Fibroblast of lung (primary cell): ENCODE measurements around the gene TLCD3B. TPM values are rescaled to one million over a fixed set of nuclear protein-coding genes. Genes with fewer than 3 reads are reported as not detected.

Experiments used
- DNase-seq, 2 donors: peaks; one replicate each; pipeline versions ENCODE4 v3.0.0 to v3.0.0-alpha.2; 2010; ENCODE audit warnings: low read depth in 2 of 2
- H2AFZ ChIP-seq: 2 replicates; pipeline ENCODE4 v1.5.1; 2012; ENCODE audit warnings: low read length, control low read depth, inconsistent platforms
- H3K27ac ChIP-seq: 2 replicates; pipeline ENCODE4 v1.5.1; 2011; ENCODE audit warnings: low read length, control low read depth; ENCODE audit not compliant: insufficient read depth
- H3K27me3 ChIP-seq: 2 replicates; pipeline ENCODE4 v1.5.1; 2011; ENCODE audit warnings: mild to moderate bottlenecking, low read length; ENCODE audit not compliant: control insufficient read depth, insufficient read depth
- H3K36me3 ChIP-seq: 2 replicates; pipeline ENCODE4 v1.5.1; 2011; ENCODE audit warnings: low read length; ENCODE audit not compliant: control insufficient read depth, insufficient read depth
- H3K4me1 ChIP-seq: 2 replicates; pipeline ENCODE4 v1.5.1; 2011; ENCODE audit warnings: low read length; ENCODE audit not compliant: control insufficient read depth, insufficient read depth; ENCODE audit errors: extremely low read depth
- H3K4me2 ChIP-seq: 2 replicates; pipeline ENCODE4 v1.5.1; 2011; ENCODE audit warnings: low read length, control low read depth; ENCODE audit not compliant: insufficient read depth; ENCODE audit errors: extremely low read depth
- H3K4me3 ChIP-seq, 4 experiments: fragments of 200-600 bp in 1 of 4; sonication (generic) in 1 of 4; replicated peaks in 1 of 4; 2 replicates each; pipeline ENCODE4 v1.5.1; 2011 to 2016; ENCODE audit warnings: low read length in 4 of 4, low read depth in 3 of 4, mild to moderate bottlenecking in 3 of 4, control low read depth in 2 of 4, inconsistent platforms in 1 of 4, mixed read lengths in 1 of 4; ENCODE audit not compliant: insufficient read depth in 1 of 4; ENCODE audit errors: control extremely low read depth in 1 of 4
- H3K79me2 ChIP-seq: 2 replicates; pipeline ENCODE4 v1.5.1; 2012; ENCODE audit warnings: mild to moderate bottlenecking, low read length, inconsistent platforms; ENCODE audit not compliant: control insufficient read depth, insufficient read depth
- H3K9ac ChIP-seq: 2 replicates; pipeline ENCODE4 v1.5.1; 2011; ENCODE audit warnings: mild to moderate bottlenecking, low read length, control low read depth; ENCODE audit not compliant: insufficient read depth
- H3K9me3 ChIP-seq: 2 replicates; pipeline ENCODE4 v1.5.1; 2012; ENCODE audit warnings: low read depth, low read length; ENCODE audit not compliant: control insufficient read depth, insufficient read depth
- H4K20me1 ChIP-seq: 2 replicates; pipeline ENCODE4 v1.5.1; 2011; ENCODE audit warnings: low read length; ENCODE audit not compliant: control insufficient read depth, insufficient read depth; ENCODE audit errors: extremely low read depth
- CTCF ChIP-seq, 2 donors: IDR thresholded peaks in 1 of 2; conservative IDR thresholded peaks in 1 of 2; 1 replicate in 1 of 2; 2 replicates in 1 of 2; pipeline ENCODE4 v1.5.1; 2011 to 2012; ENCODE audit warnings: low read length in 2 of 2, control low read depth in 1 of 2, inconsistent platforms in 1 of 2, low read depth in 1 of 2, mild to moderate bottlenecking in 1 of 2
- EZH2 ChIP-seq: IDR thresholded peaks from 2 replicates; pipeline ENCODE4 v1.5.1; 2012; ENCODE audit warnings: low read length, control low read depth, mild to moderate bottlenecking; ENCODE audit errors: missing control alignments
- polyA plus RNA-seq, 2 donors: library from polyadenylated mRNA; depleted of rRNA in 1 of 2; stranded (reverse) in 1 of 2; unstranded in 1 of 2; fragments of >200 nt; gene quantifications; 2 replicates each; pipeline ENCODE4 v1.2.1, GENCODE V29; 2011 to 2012; ENCODE audit warnings: missing spikeins in 1 of 2
- total RNA-seq: library from RNA; depleted of rRNA; stranded (reverse); fragments of >200 nt; gene quantifications from 2 replicates; pipeline ENCODE4 v1.2.1, GENCODE V29; 2014

TLCD3B gene
- total and polyA plus RNA-seq, 2 donors (not counting 1 experiment from before 2014, with no cell fraction given): not detected

GRCh38 chr16:29975134-29975538 is 55.9 kb downstream of the TLCD3B start:
- Histone ChIP-seq H3K27me3 (no peaks in the 10 kb centered on the region), H3K4me2 (peak overlapping the region; percentile 95), H3K36me3 (peaks cover 18% of the 10 kb centered on the region), H3K9me3 (no peaks in the 10 kb centered on the region), H3K4me1 (peaks cover 9% of the 10 kb centered on the region), H3K4me3 (peak overlapping the region; percentile 89 to 98 (median 96)), H3K9ac (no peak overlapping the region), H3K79me2 (peaks cover 48% of the 10 kb centered on the region), H4K20me1 (peaks cover 3% of the 10 kb centered on the region), H3K27ac (peak overlapping the region; percentile 83), H2AFZ (no peak overlapping the region)
- no peak for TF ChIP-seq CTCF (conservative IDR thresholded peaks at IDR 0.05 in 1 of 2, IDR thresholded peaks at IDR 0.05 in 1 of 2; ENCODE audit: low read depth in 1 of 2, low read length in 2 of 2)
- no peak for TF ChIP-seq EZH2
- DNase-seq: no peak

Other genes with a start within 250 kb of the TLCD3B start
- 4.4 and 17.7 TPM in 2 replicates for gene KIF22, start 240.5 kb downstream of the TLCD3B start, total RNA-seq
- 12.3 and 43.3 TPM in 2 replicates for gene KIF22, start 240.5 kb downstream of the TLCD3B start, polyA plus RNA-seq
- 131 and 136 TPM in 2 replicates for gene MAZ, start 224.7 kb downstream of the TLCD3B start, total RNA-seq
- gene MAZ, start 224.7 kb downstream of the TLCD3B start, polyA plus RNA-seq: 68.1 and 96.6 TPM in 2 replicates
- 2.1 TPM in 2 replicates for gene PRRT2, start 219.1 kb downstream of the TLCD3B start, total RNA-seq
- 1.3 and 2.9 TPM in 2 replicates for gene PRRT2, start 219.1 kb downstream of the TLCD3B start, polyA plus RNA-seq
- 10.7 and 12.1 TPM in 2 replicates for gene PAGR1, start 215.1 kb downstream of the TLCD3B start, total RNA-seq
- 10.0 and 16.2 TPM in 2 replicates for gene PAGR1, start 215.1 kb downstream of the TLCD3B start, polyA plus RNA-seq
- 336 and 518 TPM in 2 replicates for gene MVP, start 210.8 kb downstream of the TLCD3B start, total RNA-seq
- gene MVP, start 210.8 kb downstream of the TLCD3B start, polyA plus RNA-seq: 208 and 214 TPM in 2 replicates
- gene CDIPT, start 168.0 kb downstream of the TLCD3B start, total RNA-seq: 89.1 and 99.6 TPM in 2 replicates
- gene CDIPT, start 168.0 kb downstream of the TLCD3B start, polyA plus RNA-seq: 78.1 and 84.9 TPM in 2 replicates
- gene SEZ6L2, start 131.7 kb downstream of the TLCD3B start, total RNA-seq: 1.8 and 2.6 TPM in 2 replicates
- 0.80 and 1.2 TPM in 2 replicates for gene SEZ6L2, start 131.7 kb downstream of the TLCD3B start, polyA plus RNA-seq
- 5.4 and 5.9 TPM in 2 replicates for gene ASPHD1, start 130.8 kb downstream of the TLCD3B start, total RNA-seq
- 0.77 and 1.3 TPM in 2 replicates for gene ASPHD1, start 130.8 kb downstream of the TLCD3B start, polyA plus RNA-seq
- 4.6 and 6.3 TPM in 2 replicates for gene KCTD13, start 105.0 kb downstream of the TLCD3B start, total RNA-seq
- gene KCTD13, start 105.0 kb downstream of the TLCD3B start, polyA plus RNA-seq: 5.7 and 5.9 TPM in 2 replicates
- gene TMEM219, start 69.2 kb downstream of the TLCD3B start, total RNA-seq: 80.6 and 100 TPM in 2 replicates
- 79.4 and 86.3 TPM in 2 replicates for gene TMEM219, start 69.2 kb downstream of the TLCD3B start, polyA plus RNA-seq
- 36.5 and 41.3 TPM in 2 replicates for gene TAOK2, start 57.4 kb downstream of the TLCD3B start, total RNA-seq
- gene TAOK2, start 57.4 kb downstream of the TLCD3B start, polyA plus RNA-seq: 12.3 and 14.3 TPM in 2 replicates
- 5.6 and 7.9 TPM in 2 replicates for gene HIRIP3, start 35.7 kb downstream of the TLCD3B start, total RNA-seq
- gene HIRIP3, start 35.7 kb downstream of the TLCD3B start, polyA plus RNA-seq: 3.0 and 7.2 TPM in 2 replicates
- 16.3 and 18.5 TPM in 2 replicates for gene INO80E, start 35.0 kb downstream of the TLCD3B start, total RNA-seq
- gene INO80E, start 35.0 kb downstream of the TLCD3B start, polyA plus RNA-seq: 21.9 and 37.1 TPM in 2 replicates
- 0.26 and 0.33 TPM in 2 replicates for gene DOC2A, start 20.2 kb downstream of the TLCD3B start, total RNA-seq
- 0.03 TPM in 1 of 2 replicates, not detected in the other for gene DOC2A, start 20.2 kb downstream of the TLCD3B start, polyA plus RNA-seq
- gene C16orf92, start 8.1 kb downstream of the TLCD3B start, total RNA-seq: not detected in 2 replicates
- gene C16orf92, start 8.1 kb downstream of the TLCD3B start, polyA plus RNA-seq: not detected in 2 replicates
- gene ALDOA, start 34.5 kb upstream of the TLCD3B start, total RNA-seq: 461 and 474 TPM in 2 replicates
- gene ALDOA, start 34.5 kb upstream of the TLCD3B start, polyA plus RNA-seq: 1,015 and 1,066 TPM in 2 replicates
- 134 and 147 TPM in 2 replicates for gene PPP4C, start 44.7 kb upstream of the TLCD3B start, total RNA-seq
- gene PPP4C, start 44.7 kb upstream of the TLCD3B start, polyA plus RNA-seq: 116 and 161 TPM in 2 replicates
- 0.26 and 0.33 TPM in 2 replicates for gene TBX6, start 60.7 kb upstream of the TLCD3B start, total RNA-seq
- gene TBX6, start 60.7 kb upstream of the TLCD3B start, polyA plus RNA-seq: not detected in 2 replicates
- 16.0 and 19.5 TPM in 2 replicates for gene YPEL3, start 64.9 kb upstream of the TLCD3B start, total RNA-seq
- gene YPEL3, start 64.9 kb upstream of the TLCD3B start, polyA plus RNA-seq: 11.9 and 21.4 TPM in 2 replicates
- 1.0 and 1.2 TPM in 2 replicates for gene GDPD3, start 82.3 kb upstream of the TLCD3B start, total RNA-seq
- 1.2 and 1.3 TPM in 2 replicates for gene GDPD3, start 82.3 kb upstream of the TLCD3B start, polyA plus RNA-seq
- 32.1 and 48.7 TPM in 2 replicates for gene MAPK3, start 91.9 kb upstream of the TLCD3B start, total RNA-seq
- 167 and 264 TPM in 2 replicates for gene MAPK3, start 91.9 kb upstream of the TLCD3B start, polyA plus RNA-seq
- 0.17 and 0.26 TPM in 2 replicates for gene CORO1A, start 152.3 kb upstream of the TLCD3B start, total RNA-seq
- 0.85 and 2.6 TPM in 2 replicates for gene CORO1A, start 152.3 kb upstream of the TLCD3B start, polyA plus RNA-seq
- 12.6 and 18.0 TPM in 2 replicates for gene BOLA2B, start 162.4 kb upstream of the TLCD3B start, total RNA-seq
- 47.4 and 79.2 TPM in 2 replicates for gene BOLA2B, start 162.4 kb upstream of the TLCD3B start, polyA plus RNA-seq
- gene SLX1A, start 162.6 kb upstream of the TLCD3B start, total RNA-seq: 18.2 and 19.2 TPM in 2 replicates
- 3.9 and 11.5 TPM in 2 replicates for gene SLX1A, start 162.6 kb upstream of the TLCD3B start, polyA plus RNA-seq
- 2.1 and 2.8 TPM in 2 replicates for gene SULT1A3, start 168.0 kb upstream of the TLCD3B start, total RNA-seq
- gene SULT1A3, start 168.0 kb upstream of the TLCD3B start, polyA plus RNA-seq: 3.1 and 4.1 TPM in 2 replicates
- 1.3 and 3.0 TPM in 2 replicates for gene NPIPB13, start 217.2 kb upstream of the TLCD3B start, total RNA-seq
- 0.33 and 0.62 TPM in 2 replicates for gene NPIPB13, start 217.2 kb upstream of the TLCD3B start, polyA plus RNA-seq